Sigmoid colon (tissue), 7 donors: Measurements from ENCODE around the gene ANKRD60. TPM values are rescaled to one million over a fixed set of nuclear protein-coding genes. Genes with fewer than 3 reads are reported as not detected.

Source experiments
- DNase-seq: peaks from one replicate; pipeline ENCODE4 v3.0.0-alpha.2; 2019
- H3K27ac ChIP-seq, 4 donors: fragments of 200-600 bp; sonication (generic); one replicate each; pipeline ENCODE4 v1.5.1; 2016 to 2019; ENCODE audit warnings: mild to moderate bottlenecking in 1 of 4
- H3K27me3 ChIP-seq, 3 donors: fragments of 200-600 bp; sonication (generic); one replicate each; pipeline ENCODE4 v1.5.1; 2019; ENCODE audit warnings: mild to moderate bottlenecking in 1 of 3
- H3K36me3 ChIP-seq, 4 donors: fragments of 200-600 bp; sonication (generic); one replicate each; pipeline ENCODE4 v1.5.1; 2016 to 2019
- H3K4me1 ChIP-seq, 4 donors: fragments of 200-600 bp; sonication (generic); one replicate each; pipeline ENCODE4 v1.5.1; 2017 to 2019
- H3K4me3 ChIP-seq, 4 donors: fragments of 200-600 bp; sonication (generic); one replicate each; pipeline ENCODE4 v1.5.1; 2017 to 2019; ENCODE audit warnings: mild to moderate bottlenecking in 2 of 4, moderate library complexity in 1 of 4
- H3K9me3 ChIP-seq, 4 donors: fragments of 200-600 bp in 3 of 4; sonication (generic) in 3 of 4; one replicate each; pipeline versions ENCODE4 v1.5.1 to v1.6.1; 2013 to 2019
- CTCF ChIP-seq, 4 experiments: fragments of 450-650 bp in 3 of 4; fragments of 200-600 bp in 1 of 4; IDR thresholded peaks; one replicate each; pipeline ENCODE4 v1.5.1; 2016 to 2019; ENCODE audit warnings: antibody characterized with exemption in 4 of 4, mild to moderate bottlenecking in 3 of 4, moderate library complexity in 2 of 4
- EP300 ChIP-seq, 4 donors: sonication (generic); formaldehyde crosslinking; IDR thresholded peaks; one replicate each; pipeline ENCODE4 v1.6.1; 2017; ENCODE audit warnings: antibody characterized with exemption in 4 of 4
- POLR2A ChIP-seq, 2 donors: fragments of 450-650 bp; IDR thresholded peaks; one replicate each; pipeline ENCODE4 v1.6.1; 2016; ENCODE audit warnings: antibody characterized with exemption in 2 of 2, mild to moderate bottlenecking in 2 of 2, moderate library complexity in 2 of 2
- POLR2AphosphoS5 ChIP-seq, 4 donors: sonication (generic); formaldehyde crosslinking; IDR thresholded peaks; one replicate each; pipeline ENCODE4 v1.6.1; 2017; ENCODE audit warnings: antibody characterized with exemption in 4 of 4
- whole genome bisulfite sequencing, 2 donors: extraction: QIAGEN DNeasy Blood & Tissue Kit; methylation state at CpG; one replicate each; pipeline ENCODE4 v1.1.7; 2013; 5-methylcytosine and 5-hydroxymethylcytosine counted together
- intact Hi-C: fragments of 100-400 bp; cut with DNase I; formaldehyde crosslinking; loops from one replicate; pipeline ENCODE4 v1.15.1; 2023
- polyA plus RNA-seq, 3 donors: library from polyadenylated mRNA; stranded (reverse); fragments of 200-250 nt; gene quantifications; one replicate each; pipeline ENCODE4 v1.2.3, GENCODE V29; 2013
- total RNA-seq, 4 donors: library from RNA; depleted of rRNA; stranded (reverse); fragments of >200 nt; gene quantifications; one replicate each; pipeline ENCODE4 v1.1.0, GENCODE V29; 2016
- donor health status: healthy with polysubstance abuse.
- donor health status: Bipolar disorder and iron deficiency.
- donor health status: healthy.

The ANKRD60 gene
- total and polyA plus RNA-seq, 7 donors: 0.82 TPM; not detected in 6

DNA sequence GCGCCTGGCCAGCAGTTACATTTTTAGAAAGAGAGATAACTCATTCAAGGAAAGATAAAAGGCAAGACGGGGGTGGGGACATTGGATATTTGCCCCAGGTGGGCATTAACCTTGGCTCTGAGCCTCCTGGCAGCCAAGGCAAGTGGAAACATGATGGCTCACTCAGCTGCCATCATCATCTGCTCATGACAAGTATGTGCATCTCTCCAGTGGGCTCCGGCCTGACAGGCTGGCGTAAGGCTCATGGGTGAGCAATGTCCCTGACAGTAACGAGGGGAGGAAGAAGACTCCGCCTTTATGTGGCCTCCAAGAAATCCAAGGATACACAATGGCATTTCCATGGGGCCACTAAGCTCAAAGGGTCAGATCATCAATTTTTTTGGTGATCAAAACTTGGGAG lies 13.3 kb downstream of the ANKRD60 start:
- intact Hi-C loops: no loop called here
- Histone ChIP-seq H3K27me3 (peaks cover 0 to 30% (median 10%) of the 10 kb centered on the region in 3 donors), H3K4me3 (no peak overlapping the region), H3K36me3 (no peaks in the 10 kb centered on the region), H3K27ac (no peak overlapping the region), H3K9me3 (peaks cover 0 to 3% (median 1%) of the 10 kb centered on the region in 4 donors), H3K4me1 (peaks cover 0 to under 1% (median under 1%) of the 10 kb centered on the region in 4 donors)
- 87 to 91% methylated on average over 6 of the region's 6 CpGs for WGBS, 2 donors
- DNase-seq: no peak
- TF ChIP-seq POLR2AphosphoS5 (IDR thresholded peaks at IDR 0.05) (no peak), EP300 (IDR thresholded peaks at IDR 0.05) (no peak), CTCF (IDR thresholded peaks at IDR 0.05) (no peak), POLR2A (IDR thresholded peaks at IDR 0.05) (no peak)

DNA sequence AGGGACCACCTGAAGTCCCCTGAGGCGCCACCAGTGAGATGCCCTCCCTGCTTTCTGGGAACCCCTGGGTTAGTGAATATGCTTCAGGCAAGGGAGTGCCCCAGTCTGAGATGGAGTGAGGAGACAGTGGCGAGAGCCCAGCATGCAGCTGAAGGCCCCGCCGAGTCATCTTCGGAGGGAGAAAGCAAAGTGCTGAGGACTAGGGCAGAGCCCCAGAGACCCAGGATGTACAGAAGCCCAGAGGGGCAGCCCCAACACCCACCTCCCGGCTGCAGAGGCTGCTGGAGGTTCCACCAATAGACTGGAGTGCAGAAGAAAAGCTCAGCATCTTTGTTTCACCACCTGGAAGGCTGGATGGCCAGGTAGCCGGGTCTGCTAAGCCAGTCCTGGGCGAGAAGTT lies 14.1 kb downstream of the ANKRD60 start:
- peaks cover 0 to 3% (median 1%) of the 10 kb centered on the region in 4 donors for H3K9me3 ChIP-seq
- H3K27me3 ChIP-seq: peaks cover 0 to 26% (median 8%) of the 10 kb centered on the region in 3 donors
- H3K4me3 ChIP-seq: no peak overlapping the region
- intact Hi-C loops: no loop called here
- no peak for DNase-seq
- H3K4me1 ChIP-seq: peaks cover 0 to 8% (median 1%) of the 10 kb centered on the region in 4 donors
- WGBS, 2 donors: 89 to 90% methylated on average over 8 of the region's 8 CpGs
- H3K27ac ChIP-seq: no peak overlapping the region
- H3K36me3 ChIP-seq: no peaks in the 10 kb centered on the region
- TF ChIP-seq POLR2AphosphoS5 (IDR thresholded peaks at IDR 0.05) (no peak), POLR2A (IDR thresholded peaks at IDR 0.05) (no peak), CTCF (IDR thresholded peaks at IDR 0.05) (no peak), EP300 (IDR thresholded peaks at IDR 0.05) (no peak)

GRCh38 chr20:58213716-58214115 lies 14.7 kb downstream of the ANKRD60 start:
- H3K36me3 ChIP-seq: no peaks in the 10 kb centered on the region
- H3K9me3 ChIP-seq: peaks cover 0 to 2% (median under 1%) of the 10 kb centered on the region in 4 donors
- no peak overlapping the region for H3K27ac ChIP-seq
- peaks cover 0 to 8% (median 1%) of the 10 kb centered on the region in 4 donors for H3K4me1 ChIP-seq
- H3K27me3 ChIP-seq: peaks cover 0 to 21% (median 8%) of the 10 kb centered on the region in 3 donors
- 83 to 84% methylated on average over 5 of the region's 5 CpGs for WGBS, 2 donors
- TF ChIP-seq CTCF (IDR thresholded peaks at IDR 0.05): no peak
- no peak for TF ChIP-seq EP300 (IDR thresholded peaks at IDR 0.05)
- no peak for TF ChIP-seq POLR2A (IDR thresholded peaks at IDR 0.05)
- no peak for TF ChIP-seq POLR2AphosphoS5 (IDR thresholded peaks at IDR 0.05)
- DNase-seq: no peak
- no peak overlapping the region for H3K4me3 ChIP-seq
- intact Hi-C loops: no loop called here

- WGBS, 2 donors: 33 to 52% methylated on average over 8 of the region's 8 CpGs
- TF ChIP-seq POLR2A (IDR thresholded peaks at IDR 0.05): no peak
- no peak for TF ChIP-seq CTCF (IDR thresholded peaks at IDR 0.05)
- TF ChIP-seq EP300 (IDR thresholded peaks at IDR 0.05): no peak
- DNase-seq: no peak
- Histone ChIP-seq H3K4me3 (no peak overlapping the region), H3K36me3 (no peaks in the 10 kb centered on the region), H3K27ac (no peak overlapping the region), H3K4me1 (peaks cover 0 to 8% (median 1%) of the 10 kb centered on the region in 4 donors), H3K9me3 (peaks cover 0 to 2% (median 0%) of the 10 kb centered on the region in 4 donors), H3K27me3 (peaks cover 0 to 16% (median 8%) of the 10 kb centered on the region in 3 donors)
- intact Hi-C loops: no loop called here
These were observed 15.3 kb downstream of the ANKRD60 start for GRCh38 chr20:58213121-58213520.

- Histone ChIP-seq H3K36me3 (no peaks in the 10 kb centered on the region), H3K27me3 (peaks cover 0 to 16% (median 8%) of the 10 kb centered on the region in 3 donors), H3K4me1 (peaks cover 0 to 8% (median 1%) of the 10 kb centered on the region in 4 donors), H3K9me3 (peaks cover 0 to 2% (median 0%) of the 10 kb centered on the region in 4 donors), H3K27ac (no peak overlapping the region), H3K4me3 (no peak overlapping the region)
- TF ChIP-seq POLR2A (IDR thresholded peaks at IDR 0.05) (no peak), EP300 (IDR thresholded peaks at IDR 0.05) (no peak), POLR2AphosphoS5 (IDR thresholded peaks at IDR 0.05) (no peak), CTCF (IDR thresholded peaks at IDR 0.05) (no peak)
- WGBS, 2 donors: 63 to 76% methylated on average over 17 of the region's 17 CpGs
- DNase-seq: no peak
- intact Hi-C loops: no loop called here
These were observed 15.8 kb downstream of the ANKRD60 start for GRCh38 chr20:58212636-58213035.
